Measurements from ENCODE around the gene CNPPD1.
A peak's percentile ranks its signal among the peaks of the same experiment; 100 is the strongest.

CNPPD1 gene

DNA sequence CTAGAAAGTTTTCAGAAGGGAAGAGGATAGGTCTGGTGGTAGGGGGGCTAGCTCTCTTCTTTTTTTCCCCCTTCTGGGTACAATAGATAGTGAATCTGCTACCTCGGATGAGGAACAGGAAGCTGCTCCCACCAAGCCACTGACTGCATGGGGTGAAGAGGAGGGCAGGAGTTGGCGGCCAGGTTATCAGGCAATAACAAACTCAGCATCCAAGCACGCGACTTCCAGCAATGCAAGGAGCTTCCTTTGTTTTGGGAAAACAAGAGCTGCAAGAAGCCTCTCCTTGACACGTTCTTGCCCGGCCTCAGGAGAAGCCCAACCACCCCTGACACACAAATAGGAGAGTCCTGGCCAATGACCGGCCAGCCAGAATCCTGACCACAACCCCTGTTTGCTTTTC lies 48.3 kb downstream of the CNPPD1 start:
- Histone ChIP-seq H3K4me3 (replicated peaks; ENCODE audit: insufficient read depth, low read length) (no peak overlapping the region), H3K27ac (replicated peaks) (no peak overlapping the region)
- TF ChIP-seq, protein P1, sequence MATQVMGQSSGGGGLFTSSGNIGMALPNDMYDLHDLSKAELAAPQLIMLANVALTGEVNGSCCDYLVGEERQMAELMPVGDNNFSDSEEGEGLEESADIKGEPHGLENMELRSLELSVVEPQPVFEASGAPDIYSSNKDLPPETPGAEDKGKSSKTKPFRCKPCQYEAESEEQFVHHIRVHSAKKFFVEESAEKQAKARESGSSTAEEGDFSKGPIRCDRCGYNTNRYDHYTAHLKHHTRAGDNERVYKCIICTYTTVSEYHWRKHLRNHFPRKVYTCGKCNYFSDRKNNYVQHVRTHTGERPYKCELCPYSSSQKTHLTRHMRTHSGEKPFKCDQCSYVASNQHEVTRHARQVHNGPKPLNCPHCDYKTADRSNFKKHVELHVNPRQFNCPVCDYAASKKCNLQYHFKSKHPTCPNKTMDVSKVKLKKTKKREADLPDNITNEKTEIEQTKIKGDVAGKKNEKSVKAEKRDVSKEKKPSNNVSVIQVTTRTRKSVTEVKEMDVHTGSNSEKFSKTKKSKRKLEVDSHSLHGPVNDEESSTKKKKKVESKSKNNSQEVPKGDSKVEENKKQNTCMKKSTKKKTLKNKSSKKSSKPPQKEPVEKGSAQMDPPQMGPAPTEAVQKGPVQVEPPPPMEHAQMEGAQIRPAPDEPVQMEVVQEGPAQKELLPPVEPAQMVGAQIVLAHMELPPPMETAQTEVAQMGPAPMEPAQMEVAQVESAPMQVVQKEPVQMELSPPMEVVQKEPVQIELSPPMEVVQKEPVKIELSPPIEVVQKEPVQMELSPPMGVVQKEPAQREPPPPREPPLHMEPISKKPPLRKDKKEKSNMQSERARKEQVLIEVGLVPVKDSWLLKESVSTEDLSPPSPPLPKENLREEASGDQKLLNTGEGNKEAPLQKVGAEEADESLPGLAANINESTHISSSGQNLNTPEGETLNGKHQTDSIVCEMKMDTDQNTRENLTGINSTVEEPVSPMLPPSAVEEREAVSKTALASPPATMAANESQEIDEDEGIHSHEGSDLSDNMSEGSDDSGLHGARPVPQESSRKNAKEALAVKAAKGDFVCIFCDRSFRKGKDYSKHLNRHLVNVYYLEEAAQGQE (IDR thresholded peaks at IDR 0.05; ENCODE audit: insufficient replicate concordance, low read depth), result no peak
- TF ChIP-seq SPI1 (IDR thresholded peaks at IDR 0.05; ENCODE audit: borderline replicate concordance, low read depth) (no peak), GABPA (IDR thresholded peaks at IDR 0.05; ENCODE audit: low read depth) (no peak), POLR2AphosphoS5 (IDR thresholded peaks at IDR 0.05; ENCODE audit: low read depth) (no peak), CTCF (IDR thresholded peaks at IDR 0.05; ENCODE audit: insufficient read depth, low read length) (no peak)

DNA sequence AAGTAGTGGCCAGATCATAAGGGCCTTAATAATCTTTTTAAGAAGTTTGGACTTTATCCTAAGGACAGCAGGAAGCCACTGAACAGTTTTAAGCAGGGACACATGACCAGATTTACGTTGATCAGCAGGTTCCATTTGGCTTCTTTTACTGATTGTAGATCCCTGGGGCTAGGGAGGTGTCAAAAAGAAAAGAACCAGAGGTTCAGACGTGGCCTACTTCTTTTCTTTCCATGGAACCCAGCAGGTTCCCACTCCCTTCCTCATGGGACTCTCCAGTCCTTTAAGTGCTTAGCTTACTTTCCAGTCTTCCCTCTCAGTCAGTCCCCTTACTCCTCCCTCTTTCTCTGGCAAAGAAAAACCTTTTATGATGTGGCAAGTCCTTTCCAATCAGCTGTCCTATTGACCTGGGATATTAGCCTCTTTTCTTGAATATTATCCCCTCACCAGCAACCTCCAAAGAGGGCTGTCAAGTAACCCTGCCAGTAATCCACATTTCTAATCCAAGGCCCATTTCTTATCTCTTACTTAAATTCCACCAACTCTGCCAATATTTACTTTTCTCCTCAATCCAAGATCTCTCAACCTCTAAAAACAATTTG lies 49.6 kb downstream of the CNPPD1 start:
- H3K27me3 ChIP-seq (ENCODE audit: insufficient read depth, poor library complexity, severe bottlenecking), result no peaks in the 10 kb centered on the region
- TF ChIP-seq GABPA (IDR thresholded peaks at IDR 0.05; ENCODE audit: low read depth) (no peak), SPI1 (IDR thresholded peaks at IDR 0.05; ENCODE audit: borderline replicate concordance, low read depth) (no peak), CTCF (IDR thresholded peaks at IDR 0.05; ENCODE audit: insufficient read depth, low read length) (no peak), POLR2AphosphoS5 (IDR thresholded peaks at IDR 0.05; ENCODE audit: low read depth) (no peak)
- TF ChIP-seq, protein P1 (IDR thresholded peaks at IDR 0.05; ENCODE audit: insufficient replicate concordance, low read depth), result no peak
- DNase-seq (ENCODE audit: low read depth in 1 of 2, low spot score in 1 of 2), result no peak
- H3K4me3 ChIP-seq (replicated peaks; ENCODE audit: insufficient read depth, low read length), result no peak overlapping the region
- no peak overlapping the region for H3K27ac ChIP-seq (replicated peaks)

More for the DNA sequence above, 48.3 kb downstream of the CNPPD1 start:
- no peaks in the 10 kb centered on the region for H3K27me3 ChIP-seq (ENCODE audit: insufficient read depth, poor library complexity, severe bottlenecking)
- DNase-seq (ENCODE audit: low read depth in 1 of 2, low spot score in 1 of 2), result peak in 1 of 2 experiments; percentile 22

DNA sequence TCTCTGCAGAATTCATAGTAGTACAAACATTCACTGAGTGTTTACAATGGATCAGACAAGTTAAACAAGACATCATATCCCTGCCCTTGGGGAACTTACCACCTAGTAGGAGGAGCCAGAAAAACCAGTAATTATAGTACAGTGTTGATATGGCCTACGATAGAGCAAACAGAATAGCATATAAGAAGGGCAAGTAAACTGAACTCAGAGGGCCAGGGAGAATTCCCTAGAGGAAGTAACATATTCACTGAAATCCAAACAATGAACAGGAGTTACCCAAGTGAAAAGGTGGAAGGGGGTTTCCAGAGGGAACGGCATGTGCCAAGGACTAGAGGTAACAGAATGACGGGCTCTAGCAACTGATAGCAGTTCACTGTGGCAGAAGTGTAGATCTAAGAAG lies 50.2 kb downstream of the CNPPD1 start:
- Histone ChIP-seq H3K27ac (replicated peaks) (no peak overlapping the region), H3K27me3 (ENCODE audit: insufficient read depth, poor library complexity, severe bottlenecking) (no peaks in the 10 kb centered on the region), H3K4me3 (replicated peaks; ENCODE audit: insufficient read depth, low read length) (no peak overlapping the region)
- no peak for DNase-seq (ENCODE audit: low read depth in 1 of 2, low spot score in 1 of 2)
- TF ChIP-seq POLR2AphosphoS5 (IDR thresholded peaks at IDR 0.05; ENCODE audit: low read depth), result no peak
- no peak for TF ChIP-seq SPI1 (IDR thresholded peaks at IDR 0.05; ENCODE audit: borderline replicate concordance, low read depth)
- TF ChIP-seq GABPA (IDR thresholded peaks at IDR 0.05; ENCODE audit: low read depth), result no peak
- TF ChIP-seq CTCF (IDR thresholded peaks at IDR 0.05; ENCODE audit: insufficient read depth, low read length), result no peak
- TF ChIP-seq, protein P1 (IDR thresholded peaks at IDR 0.05; ENCODE audit: insufficient replicate concordance, low read depth), result no peak

Data from HL-60 (cell line).